ENCODE data around the gene ZMYND11.

Gene ZMYND11

DNA sequence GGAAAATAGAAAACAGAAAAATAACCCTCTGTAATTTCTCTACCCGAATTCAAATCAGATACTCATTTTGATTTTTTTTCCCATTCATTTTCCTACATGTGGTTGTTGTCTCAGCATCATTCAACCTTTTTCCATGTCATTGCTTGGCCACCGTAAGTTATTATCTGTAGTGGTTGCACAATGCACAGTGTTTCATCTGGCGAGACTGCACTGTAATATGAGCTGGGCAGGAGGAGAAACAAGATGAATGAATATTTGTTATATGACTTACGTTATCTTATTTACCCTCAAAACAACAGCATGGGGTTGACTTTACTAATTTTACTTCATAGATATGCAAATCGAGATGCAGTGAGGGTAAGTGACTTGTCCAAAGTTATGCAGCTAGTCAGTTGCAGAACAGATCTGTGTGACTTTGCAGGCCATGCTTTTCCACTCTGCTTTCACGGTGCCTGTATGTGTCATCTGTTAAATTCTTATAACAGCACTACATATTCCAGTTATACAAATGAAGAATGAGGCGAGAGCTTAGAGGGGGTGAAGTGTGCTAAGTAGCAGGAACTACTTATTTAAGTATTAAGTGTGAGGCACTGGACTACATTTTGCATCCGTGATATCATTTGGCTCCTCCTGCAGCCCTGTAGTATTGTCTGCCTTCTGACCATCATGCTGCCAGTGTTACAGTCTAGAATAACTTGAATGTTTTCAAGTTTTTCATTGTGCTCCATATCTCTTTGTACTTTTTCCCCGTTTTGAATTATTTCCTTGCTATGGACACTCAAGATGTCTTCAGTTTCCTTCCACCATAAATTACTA is 56.7 kb downstream of the ZMYND11 start:
- no peaks in the 10 kb centered on the region for H3F3A ChIP-seq (ENCODE audit: control insufficient read depth, insufficient read depth)
- no peak overlapping the region for H3K27ac ChIP-seq (ENCODE audit: low read depth, low read length)
- H4K20me1 ChIP-seq (ENCODE audit: control insufficient read depth, insufficient read depth, low read depth, low read length) = no peaks in the 10 kb centered on the region
- no peak for TF ChIP-seq EZH2phosphoT487 (IDR thresholded peaks at IDR 0.05; ENCODE audit: borderline replicate concordance, low read length)
- TF ChIP-seq, protein P1, sequence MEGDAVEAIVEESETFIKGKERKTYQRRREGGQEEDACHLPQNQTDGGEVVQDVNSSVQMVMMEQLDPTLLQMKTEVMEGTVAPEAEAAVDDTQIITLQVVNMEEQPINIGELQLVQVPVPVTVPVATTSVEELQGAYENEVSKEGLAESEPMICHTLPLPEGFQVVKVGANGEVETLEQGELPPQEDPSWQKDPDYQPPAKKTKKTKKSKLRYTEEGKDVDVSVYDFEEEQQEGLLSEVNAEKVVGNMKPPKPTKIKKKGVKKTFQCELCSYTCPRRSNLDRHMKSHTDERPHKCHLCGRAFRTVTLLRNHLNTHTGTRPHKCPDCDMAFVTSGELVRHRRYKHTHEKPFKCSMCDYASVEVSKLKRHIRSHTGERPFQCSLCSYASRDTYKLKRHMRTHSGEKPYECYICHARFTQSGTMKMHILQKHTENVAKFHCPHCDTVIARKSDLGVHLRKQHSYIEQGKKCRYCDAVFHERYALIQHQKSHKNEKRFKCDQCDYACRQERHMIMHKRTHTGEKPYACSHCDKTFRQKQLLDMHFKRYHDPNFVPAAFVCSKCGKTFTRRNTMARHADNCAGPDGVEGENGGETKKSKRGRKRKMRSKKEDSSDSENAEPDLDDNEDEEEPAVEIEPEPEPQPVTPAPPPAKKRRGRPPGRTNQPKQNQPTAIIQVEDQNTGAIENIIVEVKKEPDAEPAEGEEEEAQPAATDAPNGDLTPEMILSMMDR (IDR thresholded peaks at IDR 0.05; ENCODE audit: low read depth, low read length, poor library complexity, severe bottlenecking) = no peak
- no peaks in the 10 kb centered on the region for H3K9me2 ChIP-seq (replicated peaks; ENCODE audit: control insufficient read depth, low read length)
- peaks cover 10% of the 10 kb centered on the region for H3K4me1 ChIP-seq (ENCODE audit: control insufficient read depth, low read length)
- no peaks in the 10 kb centered on the region for H3K79me2 ChIP-seq (ENCODE audit: control insufficient read depth, low read length)
- no peak overlapping the region for H3K4me3 ChIP-seq (ENCODE audit: low read length)
- no peak overlapping the region for H3K4me2 ChIP-seq (ENCODE audit: low read length)
- H3K9me3 ChIP-seq (ENCODE audit: control insufficient read depth, insufficient read depth, low read length) = no peaks in the 10 kb centered on the region
- no peaks in the 10 kb centered on the region for H3K36me3 ChIP-seq (ENCODE audit: control insufficient read depth, low read length)
- peaks cover 57% of the 10 kb centered on the region for H3K27me3 ChIP-seq (ENCODE audit: control insufficient read depth, low read length)

DNA sequence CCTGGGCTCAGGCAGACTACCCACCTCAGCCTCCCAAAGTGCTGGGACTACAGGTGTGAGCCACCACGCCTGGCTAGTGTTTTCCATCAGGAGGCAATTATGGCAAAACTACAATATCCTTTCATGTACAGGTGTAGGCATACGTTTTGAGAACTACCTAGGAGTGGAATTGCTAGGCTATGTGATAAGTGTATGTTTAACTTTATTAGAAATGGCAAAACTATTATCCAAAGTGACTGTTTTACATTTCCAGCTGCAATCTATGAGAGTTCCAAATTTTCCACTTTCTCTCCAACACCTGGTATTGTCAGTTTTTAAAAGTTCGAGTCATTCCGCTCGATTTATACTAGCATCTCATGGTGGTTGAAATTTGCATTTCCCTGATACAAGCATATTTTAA is 59.0 kb downstream of the ZMYND11 start:
- no peaks in the 10 kb centered on the region for H3K9me3 ChIP-seq (ENCODE audit: control insufficient read depth, insufficient read depth, low read length)
- no peak overlapping the region for H3K27ac ChIP-seq (ENCODE audit: low read depth, low read length)
- no peak overlapping the region for H3K4me3 ChIP-seq (ENCODE audit: low read length)
- no peaks in the 10 kb centered on the region for H4K20me1 ChIP-seq (ENCODE audit: control insufficient read depth, insufficient read depth, low read depth, low read length)
- peaks cover 10% of the 10 kb centered on the region for H3K4me1 ChIP-seq (ENCODE audit: control insufficient read depth, low read length)
- no peak overlapping the region for H3K4me2 ChIP-seq (ENCODE audit: low read length)
- TF ChIP-seq EZH2phosphoT487 (IDR thresholded peaks at IDR 0.05; ENCODE audit: borderline replicate concordance, low read length) = no peak
- TF ChIP-seq, protein P1 (IDR thresholded peaks at IDR 0.05; ENCODE audit: low read depth, low read length, poor library complexity, severe bottlenecking) = no peak
- H3K9me2 ChIP-seq (replicated peaks; ENCODE audit: control insufficient read depth, low read length) = no peaks in the 10 kb centered on the region
- H3K27me3 ChIP-seq (ENCODE audit: control insufficient read depth, low read length) = peaks cover 54% of the 10 kb centered on the region
- no peaks in the 10 kb centered on the region for H3K36me3 ChIP-seq (ENCODE audit: control insufficient read depth, low read length)
- no peaks in the 10 kb centered on the region for H3K79me2 ChIP-seq (ENCODE audit: control insufficient read depth, low read length)
- H3F3A ChIP-seq (ENCODE audit: control insufficient read depth, insufficient read depth) = no peaks in the 10 kb centered on the region

DNA sequence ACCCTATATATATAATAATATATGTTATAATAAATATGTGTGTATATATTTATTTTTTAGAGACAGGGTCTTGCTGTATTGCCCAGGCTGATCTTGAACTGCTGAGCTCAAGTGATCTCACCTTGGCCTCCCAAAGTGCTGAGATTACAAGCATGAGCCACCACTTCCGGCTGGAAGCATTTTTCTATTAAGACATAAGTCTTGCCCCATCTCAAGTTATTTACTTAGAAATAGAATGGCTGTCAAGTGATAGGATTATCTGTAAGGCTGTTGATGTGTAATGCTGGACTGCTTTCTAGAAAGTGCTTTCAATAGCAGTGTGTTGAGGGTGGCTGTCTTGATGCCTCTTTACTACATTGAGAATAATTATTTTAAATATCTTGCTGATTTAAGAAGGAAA is 65.2 kb downstream of the ZMYND11 start:
- H3K4me2 ChIP-seq (ENCODE audit: low read length) = no peak overlapping the region
- H3K9me3 ChIP-seq (ENCODE audit: control insufficient read depth, insufficient read depth, low read length) = no peaks in the 10 kb centered on the region
- H3K27me3 ChIP-seq (ENCODE audit: control insufficient read depth, low read length) = peaks cover 14% of the 10 kb centered on the region
- no peaks in the 10 kb centered on the region for H3F3A ChIP-seq (ENCODE audit: control insufficient read depth, insufficient read depth)
- no peak overlapping the region for H3K27ac ChIP-seq (ENCODE audit: low read depth, low read length)
- H3K79me2 ChIP-seq (ENCODE audit: control insufficient read depth, low read length) = no peaks in the 10 kb centered on the region
- H3K36me3 ChIP-seq (ENCODE audit: control insufficient read depth, low read length) = no peaks in the 10 kb centered on the region
- H3K4me1 ChIP-seq (ENCODE audit: control insufficient read depth, low read length) = no peaks in the 10 kb centered on the region
- no peak overlapping the region for H3K4me3 ChIP-seq (ENCODE audit: low read length)
- TF ChIP-seq, protein P1 (IDR thresholded peaks at IDR 0.05; ENCODE audit: low read depth, low read length, poor library complexity, severe bottlenecking) = no peak
- no peaks in the 10 kb centered on the region for H3K9me2 ChIP-seq (replicated peaks; ENCODE audit: control insufficient read depth, low read length)
- H4K20me1 ChIP-seq (ENCODE audit: control insufficient read depth, insufficient read depth, low read depth, low read length) = no peaks in the 10 kb centered on the region
